Endothelial cell (in vitro differentiated cells): ENCODE data around the gene IFIH1. TPM values are rescaled to one million over a fixed set of nuclear protein-coding genes. Genes with fewer than 3 reads are reported as not detected.

Source experiments
- DNase-seq: peaks from one replicate; pipeline ENCODE4 v3.0.0; 2021; ENCODE audit warnings: low spot score
- H3K27ac Mint-ChIP-seq: one replicate; pipeline ENCODE4 v1.8.0; 2021; ENCODE audit warnings: mixed read lengths, inconsistent platforms; ENCODE audit not compliant: unreplicated experiment
- H3K27me3 Mint-ChIP-seq: one replicate; pipeline ENCODE4 v1.8.0; 2021; ENCODE audit warnings: mild to moderate bottlenecking, moderate library complexity, mixed read lengths, inconsistent platforms; ENCODE audit not compliant: unreplicated experiment
- H3K36me3 Mint-ChIP-seq: one replicate; pipeline ENCODE4 v1.8.0; 2021; ENCODE audit warnings: mild to moderate bottlenecking, low read depth, mixed read lengths, inconsistent platforms; ENCODE audit not compliant: unreplicated experiment
- H3K4me1 Mint-ChIP-seq: one replicate; pipeline ENCODE4 v1.8.0; 2021; ENCODE audit warnings: mild to moderate bottlenecking, mixed read lengths, inconsistent platforms; ENCODE audit not compliant: unreplicated experiment
- H3K4me3 Mint-ChIP-seq: one replicate; pipeline ENCODE4 v1.8.0; 2021; ENCODE audit warnings: mild to moderate bottlenecking, mixed read lengths, inconsistent platforms; ENCODE audit not compliant: unreplicated experiment
- H3K9me3 Mint-ChIP-seq: one replicate; pipeline ENCODE4 v1.8.0; 2021; ENCODE audit warnings: mixed read lengths, inconsistent platforms; ENCODE audit not compliant: unreplicated experiment
- CTCF ChIP-seq: fragments of 200-600 bp; sonication (generic); IDR thresholded peaks from one replicate; pipeline ENCODE4 v1.5.0; 2021; ENCODE audit warnings: antibody characterized with exemption; ENCODE audit not compliant: unreplicated experiment
- total RNA-seq: library from RNA; stranded (reverse); fragmentation: NEBNext Ultra II Directional; extraction: Animal tissue kit (Norgen Biotek cat#: 25700); gene quantifications from one replicate; pipeline ENCODE4 v1.2.1, GENCODE V29; 2021; ENCODE audit not compliant: unreplicated experiment

Gene IFIH1
- total RNA-seq, 1 donor from 2014 or later: 5.2 TPM

- no peak for TF ChIP-seq CTCF
- Mint-ChIP-seq H3K27me3 (no peaks in the 10 kb centered on the region), H3K4me1 (no peaks in the 10 kb centered on the region), H3K36me3 (no peaks in the 10 kb centered on the region), H3K9me3 (no peaks in the 10 kb centered on the region), H3K27ac (no peak overlapping the region), H3K4me3 (no peak overlapping the region)
- DNase-seq: no peak
These were observed 25.2 kb downstream of the IFIH1 start for GRCh38 chr2:162293122-162293786.

- no peaks in the 10 kb centered on the region for H3K4me1 Mint-ChIP-seq
- H3K27me3 Mint-ChIP-seq: no peaks in the 10 kb centered on the region
- no peaks in the 10 kb centered on the region for H3K36me3 Mint-ChIP-seq
- no peak for TF ChIP-seq CTCF
- H3K4me3 Mint-ChIP-seq: no peak overlapping the region
- no peak for DNase-seq
- H3K27ac Mint-ChIP-seq: no peak overlapping the region
- no peaks in the 10 kb centered on the region for H3K9me3 Mint-ChIP-seq
These were observed 26.7 kb downstream of the IFIH1 start for GRCh38 chr2:162291748-162292147.

- H3K4me3 Mint-ChIP-seq: no peak overlapping the region
These were observed 35.6 kb downstream of the IFIH1 start for GRCh38 chr2:162282765-162283425.

GRCh38 chr2:162280654-162281053, 37.8 kb downstream of the IFIH1 start:
- Mint-ChIP-seq H3K36me3 (no peaks in the 10 kb centered on the region), H3K27ac (no peak overlapping the region), H3K27me3 (no peaks in the 10 kb centered on the region), H3K4me1 (no peaks in the 10 kb centered on the region), H3K9me3 (no peaks in the 10 kb centered on the region), H3K4me3 (no peak overlapping the region)
- no peak for TF ChIP-seq CTCF
- DNase-seq: no peak

More at GRCh38 chr2:162282765-162283425, 35.6 kb downstream of the IFIH1 start:
- H3K4me1 Mint-ChIP-seq: no peaks in the 10 kb centered on the region
- DNase-seq: no peak
- no peaks in the 10 kb centered on the region for H3K36me3 Mint-ChIP-seq
- no peak for TF ChIP-seq CTCF
- no peaks in the 10 kb centered on the region for H3K9me3 Mint-ChIP-seq
- no peak overlapping the region for H3K27ac Mint-ChIP-seq
- no peaks in the 10 kb centered on the region for H3K27me3 Mint-ChIP-seq

- H3K4me1 Mint-ChIP-seq: no peaks in the 10 kb centered on the region
- no peak for TF ChIP-seq CTCF
- H3K27me3 Mint-ChIP-seq: no peaks in the 10 kb centered on the region
- H3K4me3 Mint-ChIP-seq: no peak overlapping the region
- no peak for DNase-seq
- no peak overlapping the region for H3K27ac Mint-ChIP-seq
- no peaks in the 10 kb centered on the region for H3K9me3 Mint-ChIP-seq
- no peaks in the 10 kb centered on the region for H3K36me3 Mint-ChIP-seq
These were observed 41.1 kb downstream of the IFIH1 start for GRCh38 chr2:162277381-162277780.
